Loucy (cell line): ENCODE measurements around the gene ZNF345.

Experiments
- H2AFZ ChIP-seq: fragments of 200-600 bp; sonication (generic); 2 replicates; pipeline ENCODE4 v1.6.0; 2016; ENCODE audit warnings: antibody characterized with exemption, mild to moderate bottlenecking, low read length, moderate library complexity
- H3F3A ChIP-seq: fragments of 200-600 bp; 2 replicates; pipeline ENCODE4 v1.6.0; 2016; ENCODE audit warnings: antibody characterized with exemption, low read depth, mild to moderate bottlenecking
- H3K27me3 ChIP-seq: fragments of 200-600 bp; sonication (generic); 2 replicates; pipeline ENCODE4 v1.6.1; 2014; ENCODE audit warnings: low read length, mild to moderate bottlenecking; ENCODE audit not compliant: insufficient read depth, poor library complexity, severe bottlenecking
- H3K36me3 ChIP-seq: fragments of 200-600 bp; sonication (generic); 2 replicates; pipeline ENCODE4 v1.6.1; 2016; ENCODE audit warnings: low read length; ENCODE audit not compliant: insufficient read depth
- H3K4me1 ChIP-seq: fragments of 200-600 bp; sonication (generic); 2 replicates; pipeline ENCODE4 v1.5.1; 2014; ENCODE audit warnings: low read length, mild to moderate bottlenecking; ENCODE audit not compliant: insufficient read depth, poor library complexity, severe bottlenecking
- H3K4me2 ChIP-seq: fragments of 200-600 bp; sonication (generic); 2 replicates; pipeline ENCODE4 v1.6.0; 2014; ENCODE audit warnings: antibody characterized with exemption, low read length, low read depth, mild to moderate bottlenecking; ENCODE audit not compliant: poor library complexity, severe bottlenecking
- H3K4me3 ChIP-seq: fragments of 200-600 bp; sonication (generic); 2 replicates; pipeline ENCODE4 v1.5.1; 2014; ENCODE audit warnings: low read length, mild to moderate bottlenecking, mixed read lengths; ENCODE audit not compliant: poor library complexity, severe bottlenecking
- H3K79me2 ChIP-seq: fragments of 200-600 bp; sonication (generic); 2 replicates; pipeline ENCODE4 v1.6.1; 2014; ENCODE audit warnings: low read length; ENCODE audit not compliant: insufficient read depth
- H3K9ac ChIP-seq: fragments of 200-600 bp; sonication (generic); 2 replicates; pipeline ENCODE4 v1.6.0; 2014; ENCODE audit warnings: mild to moderate bottlenecking, low read depth, low read length, moderate library complexity; ENCODE audit not compliant: poor library complexity, severe bottlenecking
- H3K9me2 ChIP-seq: fragments of 200-600 bp; sonication (generic); replicated peaks from 2 replicates; pipeline ENCODE4 v1.6.1; 2016; ENCODE audit warnings: low read depth, low read length, mixed read lengths
- H3K9me3 ChIP-seq: fragments of 200-600 bp; sonication (generic); 2 replicates; pipeline ENCODE4 v1.6.1; 2014; ENCODE audit warnings: mild to moderate bottlenecking, antibody characterized with exemption, low read length, low read depth; ENCODE audit not compliant: insufficient read depth
- H4K20me1 ChIP-seq: fragments of 200-600 bp; sonication (generic); 2 replicates; pipeline ENCODE4 v1.6.0; 2014; ENCODE audit warnings: antibody characterized with exemption, low read length, mild to moderate bottlenecking; ENCODE audit not compliant: insufficient read depth, poor library complexity, severe bottlenecking
- CTCF ChIP-seq: fragments of 200-600 bp; sonication (generic); conservative IDR thresholded peaks from 2 replicates; pipeline ENCODE4 v1.5.1; 2014; ENCODE audit warnings: mild to moderate bottlenecking, antibody characterized with exemption, low read length
- EZH2phosphoT487 ChIP-seq: fragments of 200-600 bp; IDR thresholded peaks from 2 replicates; pipeline ENCODE4 v1.6.1; 2018; ENCODE audit warnings: antibody characterized with exemption, mild to moderate bottlenecking, moderate library complexity, borderline replicate concordance

Gene ZNF345

GRCh38 chr19:36918090-36918489 lies 67.4 kb downstream of the ZNF345 start:
- H3K27me3 ChIP-seq = no peaks in the 10 kb centered on the region
- TF ChIP-seq EZH2phosphoT487 (no peak), CTCF (no peak)
- H3K9me3 ChIP-seq = no peaks in the 10 kb centered on the region
- no peak overlapping the region for H3K4me3 ChIP-seq
- no peaks in the 10 kb centered on the region for H3K9me2 ChIP-seq
- H2AFZ ChIP-seq = no peak overlapping the region
- H3K79me2 ChIP-seq = no peaks in the 10 kb centered on the region
- no peaks in the 10 kb centered on the region for H3K36me3 ChIP-seq
- no peaks in the 10 kb centered on the region for H3F3A ChIP-seq
- H4K20me1 ChIP-seq = no peaks in the 10 kb centered on the region
- peaks cover 13% of the 10 kb centered on the region for H3K4me1 ChIP-seq
- no peak overlapping the region for H3K4me2 ChIP-seq
- no peak overlapping the region for H3K9ac ChIP-seq
